Lower lobe of right lung (tissue), 2 donors: Measurements from ENCODE around the gene FAM53B. TPM values are rescaled to one million over a fixed set of nuclear protein-coding genes. Genes with fewer than 3 reads are reported as not detected.

Experiments used
- ATAC-seq, 2 donors: fragments of 200-7000 bp; cut with Tn5 transposase; one replicate each; pipeline ENCODE4 v1.9.1; 2020 to 2022; ENCODE audit warnings: mild to moderate bottlenecking in 2 of 2, moderate library complexity in 2 of 2
- DNase-seq: peaks from one replicate; pipeline ENCODE4 v3.0.0-alpha.2; 2020
- H3K27ac ChIP-seq: fragments of 200-600 bp; one replicate; pipeline ENCODE4 v1.8.0; 2022
- H3K27me3 ChIP-seq: fragments of 200-600 bp; one replicate; pipeline ENCODE4 v1.8.0; 2022; ENCODE audit warnings: low read depth
- H3K36me3 ChIP-seq: fragments of 200-600 bp; one replicate; pipeline ENCODE4 v1.8.0; 2022; ENCODE audit warnings: mild to moderate bottlenecking
- H3K4me1 ChIP-seq: fragments of 200-600 bp; one replicate; pipeline ENCODE4 v1.8.0; 2022
- H3K4me3 ChIP-seq: fragments of 200-600 bp; one replicate; pipeline ENCODE4 v1.8.0; 2022; ENCODE audit warnings: mild to moderate bottlenecking
- H3K9me3 ChIP-seq: fragments of 200-600 bp; one replicate; pipeline ENCODE4 v1.8.0; 2022
- intact Hi-C: fragments of 100-400 bp; cut with DNase I; formaldehyde crosslinking; loops from one replicate; pipeline ENCODE4 v1.11.0; 2022
- total RNA-seq: library from RNA; stranded (reverse); fragmentation: NEBNext Ultra II Directional; extraction: Animal tissue kit (Norgen Biotek cat#: 25700); gene quantifications from one replicate; pipeline ENCODE4 v1.2.1, GENCODE V29; 2021
- TF ChIP-seq, protein P1 (sequence below): fragments of 200-600 bp; IDR thresholded peaks from one replicate; pipeline ENCODE4 v1.8.0; 2022; ENCODE audit warnings: antibody characterized with exemption, mild to moderate bottlenecking
- donor health status: DM: no; HTN: yes; CAD: no; lungs with severe emphysema.

The FAM53B gene
- total RNA-seq, 1 donor from 2014 or later = 40.7 TPM

DNA sequence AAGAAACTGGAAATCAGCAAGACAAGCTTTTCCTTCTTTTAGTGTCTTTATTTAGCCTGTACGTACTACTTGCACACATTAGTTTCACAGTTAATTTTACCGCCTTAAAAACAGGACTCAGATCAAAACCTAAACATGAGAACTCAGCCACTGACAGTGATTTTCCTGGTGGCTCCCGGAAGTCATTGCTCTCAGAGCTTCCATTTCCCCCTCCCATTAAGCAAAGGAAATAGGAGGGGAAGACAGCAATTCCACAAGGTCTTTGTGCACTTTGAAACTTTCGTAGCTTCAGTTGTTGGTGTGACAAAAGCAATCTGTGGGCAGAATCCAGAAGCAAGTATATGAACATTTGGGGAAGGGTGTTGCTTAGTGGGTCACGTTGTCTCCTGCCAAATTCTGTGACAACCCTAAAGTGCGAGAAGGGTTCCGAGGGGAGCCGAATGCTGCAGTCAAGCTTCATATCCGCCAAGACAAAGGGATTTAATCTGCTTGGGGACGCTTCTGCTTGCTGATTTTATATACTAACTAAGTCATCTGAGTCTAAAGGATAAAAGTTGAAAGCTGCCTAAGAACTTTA is 30.4 kb downstream of the FAM53B start:
- Histone ChIP-seq H3K4me1 (peaks cover 82% of the 10 kb centered on the region), H3K9me3 (no peaks in the 10 kb centered on the region), H3K27me3 (no peaks in the 10 kb centered on the region), H3K27ac (no peak overlapping the region), H3K36me3 (no peaks in the 10 kb centered on the region), H3K4me3 (no peak overlapping the region)
- no peak for ATAC-seq
- TF ChIP-seq, protein P1, sequence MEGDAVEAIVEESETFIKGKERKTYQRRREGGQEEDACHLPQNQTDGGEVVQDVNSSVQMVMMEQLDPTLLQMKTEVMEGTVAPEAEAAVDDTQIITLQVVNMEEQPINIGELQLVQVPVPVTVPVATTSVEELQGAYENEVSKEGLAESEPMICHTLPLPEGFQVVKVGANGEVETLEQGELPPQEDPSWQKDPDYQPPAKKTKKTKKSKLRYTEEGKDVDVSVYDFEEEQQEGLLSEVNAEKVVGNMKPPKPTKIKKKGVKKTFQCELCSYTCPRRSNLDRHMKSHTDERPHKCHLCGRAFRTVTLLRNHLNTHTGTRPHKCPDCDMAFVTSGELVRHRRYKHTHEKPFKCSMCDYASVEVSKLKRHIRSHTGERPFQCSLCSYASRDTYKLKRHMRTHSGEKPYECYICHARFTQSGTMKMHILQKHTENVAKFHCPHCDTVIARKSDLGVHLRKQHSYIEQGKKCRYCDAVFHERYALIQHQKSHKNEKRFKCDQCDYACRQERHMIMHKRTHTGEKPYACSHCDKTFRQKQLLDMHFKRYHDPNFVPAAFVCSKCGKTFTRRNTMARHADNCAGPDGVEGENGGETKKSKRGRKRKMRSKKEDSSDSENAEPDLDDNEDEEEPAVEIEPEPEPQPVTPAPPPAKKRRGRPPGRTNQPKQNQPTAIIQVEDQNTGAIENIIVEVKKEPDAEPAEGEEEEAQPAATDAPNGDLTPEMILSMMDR = no peak
- no peak for DNase-seq
- intact Hi-C loops = no loop called here

DNA sequence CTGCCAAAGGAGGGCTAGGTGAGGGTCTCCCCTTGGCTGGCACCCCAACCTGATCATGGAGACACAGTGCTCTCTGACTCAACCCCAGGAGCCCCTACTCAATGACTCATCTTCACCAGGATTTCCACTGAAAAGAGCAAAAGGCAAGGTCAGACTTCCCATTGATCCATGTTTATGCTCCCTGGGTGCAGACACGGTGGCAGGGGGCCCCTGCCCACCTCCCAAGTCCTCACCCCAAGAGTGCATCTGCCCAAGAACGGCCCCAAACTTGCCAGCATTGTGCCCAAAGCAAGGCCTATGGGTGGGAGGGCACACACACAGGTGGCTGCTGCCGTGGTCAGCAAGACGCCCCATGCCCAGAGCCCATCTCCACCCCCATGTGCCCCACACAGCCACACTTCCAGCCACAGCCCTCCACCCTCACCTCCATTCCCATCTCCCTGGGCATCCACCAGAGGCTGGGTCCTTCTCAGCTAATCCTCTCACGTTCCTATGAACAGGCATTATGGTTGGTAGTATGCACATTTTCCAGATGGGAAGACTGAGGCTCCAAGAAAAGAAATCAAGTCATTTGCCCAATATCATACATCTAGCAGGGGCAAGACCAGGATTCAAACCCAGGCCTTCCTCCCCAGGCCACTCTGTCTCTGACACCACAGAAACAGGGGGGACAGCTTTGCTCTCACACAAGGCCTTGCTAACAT is 31.3 kb downstream of the FAM53B start:
- Histone ChIP-seq H3K9me3 (no peaks in the 10 kb centered on the region), H3K27me3 (no peaks in the 10 kb centered on the region), H3K36me3 (no peaks in the 10 kb centered on the region), H3K4me3 (no peak overlapping the region), H3K4me1 (peaks cover 82% of the 10 kb centered on the region), H3K27ac (no peak overlapping the region)
- TF ChIP-seq, protein P1 = no peak
- no peak for ATAC-seq
- intact Hi-C loops = no loop called here
- DNase-seq = no peak

DNA sequence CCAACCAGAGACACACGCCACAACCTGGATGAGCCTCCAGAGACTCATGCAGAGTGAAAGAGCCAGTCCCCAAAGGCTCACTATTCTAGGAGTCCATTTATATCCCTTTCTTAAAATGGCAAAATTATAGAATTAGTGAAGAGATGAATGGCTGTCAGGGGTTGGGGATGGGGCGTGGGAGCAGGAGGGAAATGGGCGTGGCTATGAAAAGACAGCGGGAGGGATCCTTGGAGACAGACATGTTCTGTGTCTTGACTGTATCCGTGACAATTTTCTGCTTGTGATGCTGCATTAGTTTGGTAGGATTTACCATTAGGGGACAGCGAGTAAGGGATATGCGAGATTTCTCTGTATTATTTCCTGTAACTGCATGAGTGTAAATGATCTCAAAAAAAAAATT is 33.0 kb downstream of the FAM53B start:
- H3K27me3 ChIP-seq = no peaks in the 10 kb centered on the region
- no peak for ATAC-seq
- TF ChIP-seq, protein P1 = no peak
- no peak overlapping the region for H3K4me3 ChIP-seq
- no peak for DNase-seq
- peaks cover under 1% of the 10 kb centered on the region for H3K36me3 ChIP-seq
- H3K9me3 ChIP-seq = no peaks in the 10 kb centered on the region
- H3K27ac ChIP-seq = no peak overlapping the region
- intact Hi-C loops = no loop called here
- peaks cover 83% of the 10 kb centered on the region for H3K4me1 ChIP-seq

DNA sequence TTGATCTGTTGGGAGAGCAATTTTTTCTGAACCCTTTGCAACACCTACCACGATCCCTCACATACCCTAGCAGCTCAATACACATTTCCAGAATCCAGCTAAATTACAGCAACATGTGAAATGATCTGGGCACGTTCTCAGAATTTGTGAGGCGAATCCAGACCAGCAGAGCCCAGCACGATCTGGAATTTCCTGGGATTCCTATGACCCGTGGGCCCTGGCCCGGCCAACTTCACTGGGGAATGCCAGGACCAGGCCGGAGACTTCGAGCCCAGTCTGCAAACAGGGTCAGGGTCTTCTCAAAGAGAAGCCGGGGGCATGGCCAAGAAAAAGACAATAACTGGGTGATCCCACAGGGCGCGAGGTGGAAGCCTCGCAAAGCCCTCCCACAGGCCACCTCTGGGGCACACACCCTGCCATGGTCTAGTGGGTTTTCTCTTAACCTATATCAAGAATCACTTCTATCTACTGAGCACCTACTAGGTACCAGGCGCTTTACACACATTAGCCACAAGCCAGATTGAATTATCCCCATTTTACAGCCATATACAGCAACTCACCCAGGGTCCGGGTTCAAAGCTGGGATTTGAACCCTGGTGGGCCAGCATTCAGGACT is 33.8 kb downstream of the FAM53B start:
- TF ChIP-seq, protein P1 = no peak
- DNase-seq = no peak
- H3K9me3 ChIP-seq = no peaks in the 10 kb centered on the region
- H3K4me3 ChIP-seq = no peak overlapping the region
- H3K27me3 ChIP-seq = no peaks in the 10 kb centered on the region
- ATAC-seq = no peak
- H3K4me1 ChIP-seq = peaks cover 83% of the 10 kb centered on the region
- H3K36me3 ChIP-seq = peaks cover 8% of the 10 kb centered on the region
- peak overlapping the region; percentile 5 for H3K27ac ChIP-seq
- intact Hi-C loops = no loop called here

DNA sequence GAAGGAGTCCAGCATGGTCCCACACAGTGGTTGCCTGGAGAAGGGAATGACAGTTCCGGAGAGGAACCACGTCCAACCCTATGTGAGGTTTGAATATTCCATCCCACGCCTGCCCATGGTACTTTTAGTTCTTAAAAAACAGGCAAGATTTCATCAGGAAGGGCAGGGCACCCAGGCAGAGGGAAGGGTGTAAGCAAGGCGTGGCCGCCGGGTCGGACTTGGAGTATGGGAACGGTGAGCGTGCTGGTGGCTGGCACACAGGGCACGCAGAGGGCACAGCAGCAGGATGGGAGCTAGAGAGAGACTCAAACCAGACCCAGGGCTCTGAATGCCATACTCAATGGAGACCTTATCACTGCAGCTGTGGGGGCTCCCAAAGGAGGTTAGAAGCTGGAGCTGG is 34.3 kb downstream of the FAM53B start:
- Histone ChIP-seq H3K27me3 (no peaks in the 10 kb centered on the region), H3K36me3 (peaks cover 13% of the 10 kb centered on the region), H3K4me3 (no peak overlapping the region), H3K27ac (no peak overlapping the region), H3K4me1 (peaks cover 83% of the 10 kb centered on the region), H3K9me3 (no peaks in the 10 kb centered on the region)
- TF ChIP-seq, protein P1 = no peak
- DNase-seq (peak; percentile 89), ATAC-seq (peak; percentile 84 to 86)
- intact Hi-C loops = no loop called here
